SK-N-SH treated with all-trans-retinoic acid at 6 μM for 48 hours (cell line): Measurements from ENCODE around the gene SRGAP1.

Source experiments
- ATAC-seq: fragments of 200-7000 bp; cut with Tn5 transposase; 3 replicates; pipeline ENCODE4 v1.9.1; 2020; ENCODE audit warnings: mild to moderate bottlenecking, moderate library complexity
- ARNTL ChIP-seq: fragments of 450-650 bp; formaldehyde crosslinking; IDR thresholded peaks from 2 replicates; pipeline ENCODE4 v1.5.0; 2020; ENCODE audit warnings: low read depth, mild to moderate bottlenecking, moderate library complexity, borderline replicate concordance
- BACH2 ChIP-seq: fragments of 250-450 bp; sonication (Bioruptor Pico); IDR thresholded peaks from 2 replicates; pipeline ENCODE4 v1.9.0; 2021; ENCODE audit warnings: mild to moderate bottlenecking, borderline replicate concordance
- CREB5 ChIP-seq: fragments of 250-450 bp; sonication (Bioruptor Pico); IDR thresholded peaks from 2 replicates; pipeline ENCODE4 v1.5.1; 2020; ENCODE audit warnings: low read depth, mild to moderate bottlenecking, moderate library complexity
- CSDC2 ChIP-seq: fragments of 250-450 bp; sonication (Bioruptor Pico); IDR thresholded peaks from 2 replicates; pipeline ENCODE4 v1.5.0; 2020; ENCODE audit warnings: mild to moderate bottlenecking, moderate library complexity
- CSRNP3 ChIP-seq: fragments of 250-450 bp; sonication (Bioruptor Pico); IDR thresholded peaks from 2 replicates; pipeline ENCODE4 v1.5.1; 2021; ENCODE audit warnings: mild to moderate bottlenecking, moderate library complexity
- ESRRG ChIP-seq: fragments of 250-450 bp; sonication (Bioruptor Pico); IDR thresholded peaks from 2 replicates; pipeline ENCODE4 v1.6.1; 2021; ENCODE audit warnings: mild to moderate bottlenecking
- GLIS3 ChIP-seq: fragments of 250-450 bp; sonication (Bioruptor Pico); IDR thresholded peaks from 2 replicates; pipeline ENCODE4 v1.5.0; 2020; ENCODE audit warnings: mild to moderate bottlenecking, moderate library complexity
- ISL1 ChIP-seq: fragments of 250-450 bp; sonication (Bioruptor Pico); IDR thresholded peaks from 2 replicates; pipeline ENCODE4 v2.1.2; 2022; ENCODE audit warnings: mild to moderate bottlenecking, moderate library complexity
- OSR1 ChIP-seq: fragments of 250-450 bp; sonication (Bioruptor Pico); IDR thresholded peaks from 2 replicates; pipeline ENCODE4 v1.8.0; 2022; ENCODE audit warnings: moderate library complexity, mild to moderate bottlenecking, inconsistent platforms
- PPARA ChIP-seq: fragments of 250-450 bp; sonication (Bioruptor Pico); IDR thresholded peaks from 2 replicates; pipeline ENCODE4 v1.5.0; 2020; ENCODE audit warnings: mild to moderate bottlenecking, borderline replicate concordance
- RARB ChIP-seq: fragments of 250-450 bp; sonication (Bioruptor Pico); IDR thresholded peaks from 2 replicates; pipeline ENCODE4 v1.8.0; 2021; ENCODE audit warnings: mild to moderate bottlenecking, moderate library complexity
- SNAI2 ChIP-seq: fragments of 250-450 bp; sonication (Bioruptor Pico); IDR thresholded peaks from 2 replicates; pipeline ENCODE4 v1.5.0; 2020; ENCODE audit warnings: mild to moderate bottlenecking, moderate library complexity
- TCF4 ChIP-seq: fragments of 250-450 bp; sonication (Bioruptor Pico); IDR thresholded peaks from 2 replicates; pipeline ENCODE4 v1.8.0; 2021; ENCODE audit warnings: mild to moderate bottlenecking, moderate library complexity, borderline replicate concordance
- TOX ChIP-seq: fragments of 250-450 bp; sonication (Bioruptor Pico); IDR thresholded peaks from 2 replicates; pipeline ENCODE4 v1.8.0; 2021; ENCODE audit warnings: mild to moderate bottlenecking, moderate library complexity, borderline replicate concordance
- TSHZ2 ChIP-seq: fragments of 250-450 bp; sonication (Bioruptor Pico); IDR thresholded peaks from 2 replicates; pipeline ENCODE4 v1.5.0; 2020; ENCODE audit warnings: mild to moderate bottlenecking, moderate library complexity
- ZC3H10 ChIP-seq: fragments of 250-450 bp; sonication (Bioruptor Pico); IDR thresholded peaks from 2 replicates; pipeline ENCODE4 v1.5.1; 2021; ENCODE audit warnings: mild to moderate bottlenecking, moderate library complexity
- ZFP3 ChIP-seq: fragments of 250-450 bp; sonication (Bioruptor Pico); IDR thresholded peaks from 2 replicates; pipeline ENCODE4 v1.5.0; 2020; ENCODE audit warnings: mild to moderate bottlenecking, moderate library complexity
- ZNF565 ChIP-seq: fragments of 450-650 bp; formaldehyde crosslinking; conservative IDR thresholded peaks from 2 replicates; pipeline ENCODE4 v1.5.0; 2020; ENCODE audit warnings: low read depth, mild to moderate bottlenecking, moderate library complexity
- ZNF70 ChIP-seq: fragments of 450-650 bp; formaldehyde crosslinking; IDR thresholded peaks from 2 replicates; pipeline ENCODE4 v1.5.0; 2020; ENCODE audit warnings: mild to moderate bottlenecking, moderate library complexity
- ZNF8 ChIP-seq: fragments of 450-650 bp; formaldehyde crosslinking; IDR thresholded peaks from 2 replicates; pipeline ENCODE4 v1.5.0; 2020; ENCODE audit warnings: mild to moderate bottlenecking, moderate library complexity
- TF ChIP-seq, protein P1 (sequence below): fragments of 250-450 bp; sonication (Bioruptor Pico); IDR thresholded peaks from 2 replicates; pipeline ENCODE4 v1.8.0; 2021; ENCODE audit warnings: low read depth, mild to moderate bottlenecking, moderate library complexity, borderline replicate concordance
- TF ChIP-seq, protein P2 (sequence below): fragments of 250-450 bp; sonication (Bioruptor Pico); IDR thresholded peaks from 2 replicates; pipeline ENCODE4 v1.8.0; 2020; ENCODE audit warnings: mild to moderate bottlenecking, moderate library complexity, borderline replicate concordance

SRGAP1 gene

GRCh38 chr12:63989301-63989845, 144.9 kb downstream of the SRGAP1 start:
- no peak for ATAC-seq
- TF ChIP-seq BACH2 (CRISPR knock-in tag), result no peak
- no peak for TF ChIP-seq ARNTL (CRISPR knock-in tag)
- TF ChIP-seq ESRRG (CRISPR knock-in tag), result no peak
- TF ChIP-seq PPARA (CRISPR knock-in tag), result no peak
- no peak for TF ChIP-seq ZC3H10
- TF ChIP-seq ZNF565 (CRISPR knock-in tag), result no peak
- no peak for TF ChIP-seq OSR1 (CRISPR knock-in tag)
- TF ChIP-seq TSHZ2 (CRISPR knock-in tag), result no peak
- TF ChIP-seq CREB5 (CRISPR knock-in tag), result no peak
- no peak for TF ChIP-seq ZNF8 (CRISPR knock-in tag)
- TF ChIP-seq GLIS3 (CRISPR knock-in tag), result no peak

- no peak for ATAC-seq
- TF ChIP-seq CSRNP3, result no peak
- no peak for TF ChIP-seq ZNF70 (CRISPR knock-in tag)
- TF ChIP-seq ISL1, result no peak
- TF ChIP-seq, all 23 proteins: peak for 0
Observed at GRCh38 chr12:63990828-63991547, 146.5 kb downstream of the SRGAP1 start.

GRCh38 chr12:63994704-63995103, 150.2 kb downstream of the SRGAP1 start:
- peak; percentile 97 for ATAC-seq
- TF ChIP-seq ESRRG (CRISPR knock-in tag) (no peak), SNAI2 (no peak), ISL1 (no peak), ZNF8 (CRISPR knock-in tag) (0 out of 2 replicates have a peak, but pooled peaks have one; percentile 10), RARB (CRISPR knock-in tag) (no peak), CSDC2 (CRISPR knock-in tag) (no peak), TOX (CRISPR knock-in tag) (no peak), TCF4 (CRISPR knock-in tag) (peak; percentile 90), ZNF565 (CRISPR knock-in tag) (no peak), GLIS3 (CRISPR knock-in tag) (no peak), BACH2 (CRISPR knock-in tag) (no peak), CREB5 (CRISPR knock-in tag) (no peak), ZC3H10 (no peak), TSHZ2 (CRISPR knock-in tag) (peak; percentile 61; the same call in 1 of the 2 replicates), OSR1 (CRISPR knock-in tag) (no peak), ARNTL (CRISPR knock-in tag) (no peak), PPARA (CRISPR knock-in tag) (no peak), ZFP3 (CRISPR knock-in tag) (no peak)
- TF ChIP-seq, protein P1, sequence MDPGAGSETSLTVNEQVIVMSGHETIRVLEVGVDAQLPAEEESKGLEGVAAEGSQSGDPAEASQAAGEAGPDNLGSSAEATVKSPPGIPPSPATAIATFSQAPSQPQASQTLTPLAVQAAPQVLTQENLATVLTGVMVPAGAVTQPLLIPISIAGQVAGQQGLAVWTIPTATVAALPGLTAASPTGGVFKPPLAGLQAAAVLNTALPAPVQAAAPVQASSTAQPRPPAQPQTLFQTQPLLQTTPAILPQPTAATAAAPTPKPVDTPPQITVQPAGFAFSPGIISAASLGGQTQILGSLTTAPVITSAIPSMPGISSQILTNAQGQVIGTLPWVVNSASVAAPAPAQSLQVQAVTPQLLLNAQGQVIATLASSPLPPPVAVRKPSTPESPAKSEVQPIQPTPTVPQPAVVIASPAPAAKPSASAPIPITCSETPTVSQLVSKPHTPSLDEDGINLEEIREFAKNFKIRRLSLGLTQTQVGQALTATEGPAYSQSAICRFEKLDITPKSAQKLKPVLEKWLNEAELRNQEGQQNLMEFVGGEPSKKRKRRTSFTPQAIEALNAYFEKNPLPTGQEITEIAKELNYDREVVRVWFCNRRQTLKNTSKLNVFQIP (CRISPR knock-in tag), result no peak
- TF ChIP-seq, protein P2, sequence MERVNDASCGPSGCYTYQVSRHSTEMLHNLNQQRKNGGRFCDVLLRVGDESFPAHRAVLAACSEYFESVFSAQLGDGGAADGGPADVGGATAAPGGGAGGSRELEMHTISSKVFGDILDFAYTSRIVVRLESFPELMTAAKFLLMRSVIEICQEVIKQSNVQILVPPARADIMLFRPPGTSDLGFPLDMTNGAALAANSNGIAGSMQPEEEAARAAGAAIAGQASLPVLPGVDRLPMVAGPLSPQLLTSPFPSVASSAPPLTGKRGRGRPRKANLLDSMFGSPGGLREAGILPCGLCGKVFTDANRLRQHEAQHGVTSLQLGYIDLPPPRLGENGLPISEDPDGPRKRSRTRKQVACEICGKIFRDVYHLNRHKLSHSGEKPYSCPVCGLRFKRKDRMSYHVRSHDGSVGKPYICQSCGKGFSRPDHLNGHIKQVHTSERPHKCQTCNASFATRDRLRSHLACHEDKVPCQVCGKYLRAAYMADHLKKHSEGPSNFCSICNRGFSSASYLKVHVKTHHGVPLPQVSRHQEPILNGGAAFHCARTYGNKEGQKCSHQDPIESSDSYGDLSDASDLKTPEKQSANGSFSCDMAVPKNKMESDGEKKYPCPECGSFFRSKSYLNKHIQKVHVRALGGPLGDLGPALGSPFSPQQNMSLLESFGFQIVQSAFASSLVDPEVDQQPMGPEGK (CRISPR knock-in tag), result no peak
